HepG2 (cell line): ENCODE results near the gene TBC1D22A. TPM values are rescaled to one million over a fixed set of nuclear protein-coding genes. Genes with fewer than 3 reads are reported as not detected.

ENCODE experiments used
- BHLHE40 ChIP-seq: IDR thresholded peaks from 2 replicates; pipeline ENCODE4 v1.6.1; 2011; ENCODE audit warnings: low read length, improper control_type of control experiment
- DNMT1 ChIP-seq: sonication (generic); formaldehyde crosslinking; IDR thresholded peaks from 2 replicates; pipeline ENCODE4 v1.5.1; 2020; ENCODE audit warnings: mild to moderate bottlenecking, missing genetic modification reagents
- GATA4 ChIP-seq: sonication (generic); IDR thresholded peaks from 2 replicates; pipeline ENCODE4 v1.6.1; 2016; ENCODE audit warnings: antibody characterized with exemption, low read depth, borderline replicate concordance
- GATAD1 ChIP-seq: IDR thresholded peaks from 2 replicates; pipeline ENCODE4 v1.6.1; 2016; ENCODE audit warnings: missing genetic modification reagents, missing compliant biosample characterization
- KMT2A ChIP-seq: sonication (generic); formaldehyde crosslinking; IDR thresholded peaks from 2 replicates; pipeline ENCODE4 v1.4.0; 2020; ENCODE audit warnings: missing genetic modification reagents
- MBNL3 ChIP-seq: fragments of 250-450 bp; sonication (Bioruptor Pico); conservative IDR thresholded peaks from 2 replicates; pipeline ENCODE4 v1.8.0; 2022; ENCODE audit warnings: mild to moderate bottlenecking, inconsistent platforms
- SAFB2 ChIP-seq: sonication (generic); formaldehyde crosslinking; IDR thresholded peaks from 2 replicates; pipeline ENCODE4 v1.5.1; 2020; ENCODE audit warnings: missing genetic modification reagents, low read depth, mild to moderate bottlenecking, borderline replicate concordance
- YEATS2 ChIP-seq: sonication (generic); formaldehyde crosslinking; IDR thresholded peaks from 2 replicates; pipeline ENCODE4 v1.4.0; 2020; ENCODE audit warnings: missing genetic modification reagents, borderline replicate concordance
- ZNF569 ChIP-seq: sonication (generic); formaldehyde crosslinking; IDR thresholded peaks from 2 replicates; pipeline ENCODE4 v1.5.0; 2020; ENCODE audit warnings: mild to moderate bottlenecking, missing genetic modification reagents, moderate library complexity, borderline replicate concordance
- ZNF652 ChIP-seq: IDR thresholded peaks from 2 replicates; pipeline ENCODE4 v1.6.1; 2016; ENCODE audit warnings: low read depth, borderline replicate concordance
- polyA plus RNA-seq, 8 experiments: library from polyadenylated mRNA; depleted of rRNA in 3 of 8; stranded (reverse) in 7 of 8; unstranded in 1 of 8; fragments of >200 nt; fragmentation: Illumina TruSeq in 4 of 8; extraction: Trizol in 4 of 8; gene quantifications; 2 replicates each; pipeline versions ENCODE4 v1.2.1 to v1.2.3, GENCODE V29; 2011 to 2016; ENCODE audit warnings: low read depth in 4 of 8, missing spikeins in 1 of 8, mixed read lengths in 1 of 8; ENCODE audit not compliant: insufficient read depth in 1 of 8
- total RNA-seq, 5 experiments: library from RNA; depleted of rRNA; stranded (reverse); fragments of >200 nt; fragmentation: Illumina TruSeq; extraction: Trizol; gene quantifications; 2 replicates each; pipeline ENCODE4 v1.2.3, GENCODE V29; 2016; ENCODE audit warnings: low read depth in 1 of 5
- TF ChIP-seq, protein P1 (sequence below): sonication (generic); formaldehyde crosslinking; conservative IDR thresholded peaks from 2 replicates; pipeline ENCODE4 v1.8.0; 2022; ENCODE audit warnings: missing genetic modification reagents
- TF ChIP-seq, protein P2 (sequence below): fragments of 450-650 bp; IDR thresholded peaks from 2 replicates; pipeline ENCODE4 v1.6.1; 2017
- TF ChIP-seq, protein P3 (sequence below): sonication (generic); formaldehyde crosslinking; IDR thresholded peaks from 2 replicates; pipeline ENCODE4 v1.4.0; 2020; ENCODE audit warnings: missing genetic modification reagents
- TF ChIP-seq, protein P4 (sequence below), 2 experiments: IDR thresholded peaks; 2 replicates each; pipeline ENCODE4 v1.6.1; 2011 to 2012; ENCODE audit warnings: low read length in 2 of 2, borderline replicate concordance in 1 of 2, low read depth in 1 of 2, mild to moderate bottlenecking in 1 of 2, moderate library complexity in 1 of 2
- TF ChIP-seq, protein P5 (sequence below): sonication (generic); formaldehyde crosslinking; IDR thresholded peaks from 2 replicates; pipeline ENCODE4 v1.8.0; 2022; ENCODE audit warnings: missing genetic modification reagents, mild to moderate bottlenecking, inconsistent platforms, borderline replicate concordance
- TF ChIP-seq, protein P6 (sequence below): sonication (generic); formaldehyde crosslinking; IDR thresholded peaks from 2 replicates; pipeline ENCODE4 v1.4.0; 2020; ENCODE audit warnings: mild to moderate bottlenecking, missing genetic modification reagents
- TF ChIP-seq, protein P7 (sequence below): sonication (generic); formaldehyde crosslinking; IDR thresholded peaks from 2 replicates; pipeline ENCODE4 v1.8.1; 2023; ENCODE audit warnings: mild to moderate bottlenecking, missing genetic modification reagents, borderline replicate concordance

The TBC1D22A gene
- total and polyA plus RNA-seq, 2 of the 13 experiments (the other 11 are each of a cell fraction or from before 2014, with no cell fraction given): 17.3 to 18.0 TPM

DNA sequence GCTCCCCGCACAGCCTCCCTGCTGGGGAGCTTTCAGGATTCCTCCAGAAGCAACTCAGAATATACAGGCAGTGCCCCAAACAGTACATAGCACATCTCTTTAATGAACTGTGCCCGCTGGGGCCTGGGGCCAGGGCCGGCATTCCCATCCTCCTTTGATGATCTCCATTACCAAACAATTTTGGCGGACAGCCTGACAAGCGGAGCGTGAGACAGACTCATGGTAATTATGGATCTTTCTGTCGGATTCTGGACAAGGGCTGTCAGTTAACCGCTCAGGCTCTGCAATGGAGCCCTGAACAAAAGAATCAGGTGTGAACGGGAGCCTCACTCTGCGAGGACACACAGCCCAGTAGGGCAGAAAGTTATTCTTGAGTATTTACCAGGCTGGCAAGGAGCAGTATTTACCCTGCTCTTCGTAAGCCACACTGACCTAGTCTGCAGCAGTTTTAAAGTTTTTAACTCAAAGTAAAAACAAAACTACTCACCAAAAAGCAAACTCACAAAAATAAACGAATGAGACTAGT lies 174.0 kb downstream of the TBC1D22A start (continued):
- TF ChIP-seq, protein P1, sequence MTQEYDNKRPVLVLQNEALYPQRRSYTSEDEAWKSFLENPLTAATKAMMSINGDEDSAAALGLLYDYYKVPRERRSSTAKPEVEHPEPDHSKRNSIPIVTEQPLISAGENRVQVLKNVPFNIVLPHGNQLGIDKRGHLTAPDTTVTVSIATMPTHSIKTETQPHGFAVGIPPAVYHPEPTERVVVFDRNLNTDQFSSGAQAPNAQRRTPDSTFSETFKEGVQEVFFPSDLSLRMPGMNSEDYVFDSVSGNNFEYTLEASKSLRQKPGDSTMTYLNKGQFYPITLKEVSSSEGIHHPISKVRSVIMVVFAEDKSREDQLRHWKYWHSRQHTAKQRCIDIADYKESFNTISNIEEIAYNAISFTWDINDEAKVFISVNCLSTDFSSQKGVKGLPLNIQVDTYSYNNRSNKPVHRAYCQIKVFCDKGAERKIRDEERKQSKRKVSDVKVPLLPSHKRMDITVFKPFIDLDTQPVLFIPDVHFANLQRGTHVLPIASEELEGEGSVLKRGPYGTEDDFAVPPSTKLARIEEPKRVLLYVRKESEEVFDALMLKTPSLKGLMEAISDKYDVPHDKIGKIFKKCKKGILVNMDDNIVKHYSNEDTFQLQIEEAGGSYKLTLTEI (CRISPR knock-in tag): no peak
- TF ChIP-seq, protein P2, sequence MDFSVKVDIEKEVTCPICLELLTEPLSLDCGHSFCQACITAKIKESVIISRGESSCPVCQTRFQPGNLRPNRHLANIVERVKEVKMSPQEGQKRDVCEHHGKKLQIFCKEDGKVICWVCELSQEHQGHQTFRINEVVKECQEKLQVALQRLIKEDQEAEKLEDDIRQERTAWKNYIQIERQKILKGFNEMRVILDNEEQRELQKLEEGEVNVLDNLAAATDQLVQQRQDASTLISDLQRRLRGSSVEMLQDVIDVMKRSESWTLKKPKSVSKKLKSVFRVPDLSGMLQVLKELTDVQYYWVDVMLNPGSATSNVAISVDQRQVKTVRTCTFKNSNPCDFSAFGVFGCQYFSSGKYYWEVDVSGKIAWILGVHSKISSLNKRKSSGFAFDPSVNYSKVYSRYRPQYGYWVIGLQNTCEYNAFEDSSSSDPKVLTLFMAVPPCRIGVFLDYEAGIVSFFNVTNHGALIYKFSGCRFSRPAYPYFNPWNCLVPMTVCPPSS: no peak
- TF ChIP-seq YEATS2 (CRISPR knock-in tag) (no peak), MBNL3 (no peak), GATA4 (no peak), ZNF569 (CRISPR knock-in tag) (no peak), ZNF652 (CRISPR knock-in tag) (no peak), KMT2A (CRISPR knock-in tag) (no peak), SAFB2 (no peak), GATAD1 (no peak), BHLHE40 (no peak), DNMT1 (CRISPR knock-in tag) (no peak)
- TF ChIP-seq, protein P3, sequence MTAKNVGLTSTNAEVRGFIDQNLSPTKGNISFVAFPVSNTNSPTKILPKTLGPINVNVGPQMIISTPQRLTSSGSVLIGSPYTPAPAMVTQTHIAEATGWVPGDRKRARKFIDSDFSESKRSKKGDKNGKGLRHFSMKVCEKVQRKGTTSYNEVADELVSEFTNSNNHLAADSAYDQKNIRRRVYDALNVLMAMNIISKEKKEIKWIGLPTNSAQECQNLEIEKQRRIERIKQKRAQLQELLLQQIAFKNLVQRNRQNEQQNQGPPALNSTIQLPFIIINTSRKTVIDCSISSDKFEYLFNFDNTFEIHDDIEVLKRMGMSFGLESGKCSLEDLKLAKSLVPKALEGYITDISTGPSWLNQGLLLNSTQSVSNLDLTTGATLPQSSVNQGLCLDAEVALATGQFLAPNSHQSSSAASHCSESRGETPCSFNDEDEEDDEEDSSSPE (CRISPR knock-in tag): no peak
- TF ChIP-seq, protein P4, sequence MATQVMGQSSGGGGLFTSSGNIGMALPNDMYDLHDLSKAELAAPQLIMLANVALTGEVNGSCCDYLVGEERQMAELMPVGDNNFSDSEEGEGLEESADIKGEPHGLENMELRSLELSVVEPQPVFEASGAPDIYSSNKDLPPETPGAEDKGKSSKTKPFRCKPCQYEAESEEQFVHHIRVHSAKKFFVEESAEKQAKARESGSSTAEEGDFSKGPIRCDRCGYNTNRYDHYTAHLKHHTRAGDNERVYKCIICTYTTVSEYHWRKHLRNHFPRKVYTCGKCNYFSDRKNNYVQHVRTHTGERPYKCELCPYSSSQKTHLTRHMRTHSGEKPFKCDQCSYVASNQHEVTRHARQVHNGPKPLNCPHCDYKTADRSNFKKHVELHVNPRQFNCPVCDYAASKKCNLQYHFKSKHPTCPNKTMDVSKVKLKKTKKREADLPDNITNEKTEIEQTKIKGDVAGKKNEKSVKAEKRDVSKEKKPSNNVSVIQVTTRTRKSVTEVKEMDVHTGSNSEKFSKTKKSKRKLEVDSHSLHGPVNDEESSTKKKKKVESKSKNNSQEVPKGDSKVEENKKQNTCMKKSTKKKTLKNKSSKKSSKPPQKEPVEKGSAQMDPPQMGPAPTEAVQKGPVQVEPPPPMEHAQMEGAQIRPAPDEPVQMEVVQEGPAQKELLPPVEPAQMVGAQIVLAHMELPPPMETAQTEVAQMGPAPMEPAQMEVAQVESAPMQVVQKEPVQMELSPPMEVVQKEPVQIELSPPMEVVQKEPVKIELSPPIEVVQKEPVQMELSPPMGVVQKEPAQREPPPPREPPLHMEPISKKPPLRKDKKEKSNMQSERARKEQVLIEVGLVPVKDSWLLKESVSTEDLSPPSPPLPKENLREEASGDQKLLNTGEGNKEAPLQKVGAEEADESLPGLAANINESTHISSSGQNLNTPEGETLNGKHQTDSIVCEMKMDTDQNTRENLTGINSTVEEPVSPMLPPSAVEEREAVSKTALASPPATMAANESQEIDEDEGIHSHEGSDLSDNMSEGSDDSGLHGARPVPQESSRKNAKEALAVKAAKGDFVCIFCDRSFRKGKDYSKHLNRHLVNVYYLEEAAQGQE (IDR thresholded peaks at IDR 0.05; ENCODE audit: borderline replicate concordance in 1 of 2, low read depth in 1 of 2, low read length in 2 of 2): no peak
- TF ChIP-seq, protein P5, sequence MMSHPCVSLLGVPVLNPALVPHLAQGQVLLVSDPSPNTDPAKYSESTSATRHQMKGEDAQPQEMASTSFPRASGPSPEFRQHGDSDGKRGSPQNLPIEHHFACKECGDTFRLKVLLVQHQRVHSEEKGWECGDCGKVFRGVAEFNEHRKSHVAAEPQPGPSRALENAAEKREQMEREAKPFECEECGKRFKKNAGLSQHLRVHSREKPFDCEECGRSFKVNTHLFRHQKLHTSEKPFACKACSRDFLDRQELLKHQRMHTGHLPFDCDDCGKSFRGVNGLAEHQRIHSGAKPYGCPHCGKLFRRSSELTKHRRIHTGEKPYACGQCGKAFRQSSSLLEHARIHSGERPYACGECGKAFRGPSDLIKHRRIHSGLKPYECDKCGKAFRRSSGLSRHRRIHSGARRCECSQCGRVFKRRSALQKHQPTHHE (CRISPR knock-in tag): no peak
- TF ChIP-seq, protein P6, sequence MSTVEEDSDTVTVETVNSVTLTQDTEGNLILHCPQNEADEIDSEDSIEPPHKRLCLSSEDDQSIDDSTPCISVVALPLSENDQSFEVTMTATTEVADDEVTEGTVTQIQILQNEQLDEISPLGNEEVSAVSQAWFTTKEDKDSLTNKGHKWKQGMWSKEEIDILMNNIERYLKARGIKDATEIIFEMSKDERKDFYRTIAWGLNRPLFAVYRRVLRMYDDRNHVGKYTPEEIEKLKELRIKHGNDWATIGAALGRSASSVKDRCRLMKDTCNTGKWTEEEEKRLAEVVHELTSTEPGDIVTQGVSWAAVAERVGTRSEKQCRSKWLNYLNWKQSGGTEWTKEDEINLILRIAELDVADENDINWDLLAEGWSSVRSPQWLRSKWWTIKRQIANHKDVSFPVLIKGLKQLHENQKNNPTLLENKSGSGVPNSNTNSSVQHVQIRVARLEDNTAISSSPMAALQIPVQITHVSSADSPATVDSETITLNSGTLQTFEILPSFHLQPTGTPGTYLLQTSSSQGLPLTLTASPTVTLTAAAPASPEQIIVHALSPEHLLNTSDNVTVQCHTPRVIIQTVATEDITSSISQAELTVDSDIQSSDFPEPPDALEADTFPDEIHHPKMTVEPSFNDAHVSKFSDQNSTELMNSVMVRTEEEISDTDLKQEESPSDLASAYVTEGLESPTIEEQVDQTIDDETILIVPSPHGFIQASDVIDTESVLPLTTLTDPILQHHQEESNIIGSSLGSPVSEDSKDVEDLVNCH (CRISPR knock-in tag): no peak
- TF ChIP-seq, protein P7, sequence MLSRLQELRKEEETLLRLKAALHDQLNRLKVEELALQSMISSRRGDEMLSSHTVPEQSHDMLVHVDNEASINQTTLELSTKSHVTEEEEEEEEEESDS (CRISPR knock-in tag): no peak
